Ishikawa (cell line): ENCODE results near the gene HIGD1A.

Experiments
- CEBPB ChIP-seq: IDR thresholded peaks from 2 replicates; pipeline ENCODE4 v1.6.1; 2012
- CREB1 ChIP-seq: IDR thresholded peaks from 2 replicates; pipeline ENCODE4 v1.6.1; 2012; ENCODE audit warnings: low read depth
- EGR1 ChIP-seq: IDR thresholded peaks from 2 replicates; pipeline ENCODE4 v1.6.1; 2012
- EP300 ChIP-seq: IDR thresholded peaks from 2 replicates; pipeline ENCODE4 v1.6.1; 2012; ENCODE audit warnings: borderline replicate concordance
- FOXM1 ChIP-seq: IDR thresholded peaks from 2 replicates; pipeline ENCODE4 v1.6.1; 2012; ENCODE audit warnings: low read depth, borderline replicate concordance
- MAX ChIP-seq: IDR thresholded peaks from 2 replicates; pipeline ENCODE4 v1.6.1; 2012
- NFIC ChIP-seq: IDR thresholded peaks from 2 replicates; pipeline ENCODE4 v1.6.1; 2012
- RAD21 ChIP-seq: IDR thresholded peaks from 2 replicates; pipeline ENCODE4 v1.6.1; 2012; ENCODE audit warnings: low read depth
- TAF1 ChIP-seq: IDR thresholded peaks from 2 replicates; pipeline ENCODE4 v1.6.1; 2012; ENCODE audit warnings: low read depth, mild to moderate bottlenecking
- TCF12 ChIP-seq: IDR thresholded peaks from 2 replicates; pipeline ENCODE4 v1.6.1; 2012; ENCODE audit warnings: low read depth
- TEAD4 ChIP-seq: IDR thresholded peaks from 2 replicates; pipeline ENCODE4 v1.6.1; 2012
- USF1 ChIP-seq: IDR thresholded peaks from 2 replicates; pipeline ENCODE4 v1.6.1; 2012
- YY1 ChIP-seq: IDR thresholded peaks from 2 replicates; pipeline ENCODE4 v1.6.1; 2012; ENCODE audit warnings: low read depth
- ZBTB7A ChIP-seq: IDR thresholded peaks from 2 replicates; pipeline ENCODE4 v1.6.1; 2012; ENCODE audit warnings: low read depth
- TF ChIP-seq, protein P1 (sequence below): IDR thresholded peaks from 2 replicates; pipeline ENCODE4 v1.6.1; 2012; ENCODE audit warnings: low read depth, mild to moderate bottlenecking

HIGD1A gene

GRCh38 chr3:42795621-42796181 is 8.6 kb downstream of the HIGD1A start:
- no peak for TF ChIP-seq TEAD4
- no peak for TF ChIP-seq CREB1
- no peak for TF ChIP-seq CEBPB
- no peak for TF ChIP-seq FOXM1
- no peak for TF ChIP-seq EGR1
- TF ChIP-seq TCF12 = no peak
- no peak for TF ChIP-seq TAF1
- TF ChIP-seq EP300 = no peak
- TF ChIP-seq, protein P1, sequence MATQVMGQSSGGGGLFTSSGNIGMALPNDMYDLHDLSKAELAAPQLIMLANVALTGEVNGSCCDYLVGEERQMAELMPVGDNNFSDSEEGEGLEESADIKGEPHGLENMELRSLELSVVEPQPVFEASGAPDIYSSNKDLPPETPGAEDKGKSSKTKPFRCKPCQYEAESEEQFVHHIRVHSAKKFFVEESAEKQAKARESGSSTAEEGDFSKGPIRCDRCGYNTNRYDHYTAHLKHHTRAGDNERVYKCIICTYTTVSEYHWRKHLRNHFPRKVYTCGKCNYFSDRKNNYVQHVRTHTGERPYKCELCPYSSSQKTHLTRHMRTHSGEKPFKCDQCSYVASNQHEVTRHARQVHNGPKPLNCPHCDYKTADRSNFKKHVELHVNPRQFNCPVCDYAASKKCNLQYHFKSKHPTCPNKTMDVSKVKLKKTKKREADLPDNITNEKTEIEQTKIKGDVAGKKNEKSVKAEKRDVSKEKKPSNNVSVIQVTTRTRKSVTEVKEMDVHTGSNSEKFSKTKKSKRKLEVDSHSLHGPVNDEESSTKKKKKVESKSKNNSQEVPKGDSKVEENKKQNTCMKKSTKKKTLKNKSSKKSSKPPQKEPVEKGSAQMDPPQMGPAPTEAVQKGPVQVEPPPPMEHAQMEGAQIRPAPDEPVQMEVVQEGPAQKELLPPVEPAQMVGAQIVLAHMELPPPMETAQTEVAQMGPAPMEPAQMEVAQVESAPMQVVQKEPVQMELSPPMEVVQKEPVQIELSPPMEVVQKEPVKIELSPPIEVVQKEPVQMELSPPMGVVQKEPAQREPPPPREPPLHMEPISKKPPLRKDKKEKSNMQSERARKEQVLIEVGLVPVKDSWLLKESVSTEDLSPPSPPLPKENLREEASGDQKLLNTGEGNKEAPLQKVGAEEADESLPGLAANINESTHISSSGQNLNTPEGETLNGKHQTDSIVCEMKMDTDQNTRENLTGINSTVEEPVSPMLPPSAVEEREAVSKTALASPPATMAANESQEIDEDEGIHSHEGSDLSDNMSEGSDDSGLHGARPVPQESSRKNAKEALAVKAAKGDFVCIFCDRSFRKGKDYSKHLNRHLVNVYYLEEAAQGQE = no peak
- no peak for TF ChIP-seq YY1
- TF ChIP-seq RAD21 = no peak
- no peak for TF ChIP-seq USF1
- TF ChIP-seq MAX = no peak
- TF ChIP-seq ZBTB7A = no peak
- TF ChIP-seq NFIC = no peak

DNA sequence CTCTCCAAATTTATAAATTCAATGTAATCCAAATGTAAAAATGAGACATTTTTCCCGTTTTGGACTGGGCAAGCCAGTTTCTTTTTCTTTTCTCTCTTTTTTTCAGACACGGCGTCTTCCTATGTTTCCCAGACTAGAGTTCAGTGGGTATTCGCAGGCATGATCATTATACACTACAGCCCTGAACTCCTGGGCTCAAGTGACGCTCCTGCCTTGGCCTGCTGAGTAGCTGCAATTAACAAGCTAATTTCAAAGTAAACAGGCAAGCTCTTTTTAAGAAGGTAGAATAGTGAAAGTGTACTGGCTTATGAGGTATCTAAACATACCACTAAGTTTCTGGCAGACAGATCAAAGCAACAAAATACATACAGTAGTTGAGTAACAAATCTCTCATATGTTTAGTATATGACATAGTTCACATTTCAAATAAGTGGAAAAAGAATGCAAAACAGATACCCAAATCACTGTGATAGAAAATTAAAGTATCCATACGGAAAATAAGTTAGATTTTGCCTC is 13.5 kb downstream of the HIGD1A start:
- TF ChIP-seq YY1 (no peak), EGR1 (no peak), FOXM1 (no peak), TEAD4 (no peak), ZBTB7A (no peak), MAX (no peak), TAF1 (no peak), RAD21 (no peak), CREB1 (no peak), NFIC (no peak), TCF12 (no peak), EP300 (no peak), USF1 (no peak), CEBPB (no peak)
- TF ChIP-seq, protein P1 = no peak

DNA sequence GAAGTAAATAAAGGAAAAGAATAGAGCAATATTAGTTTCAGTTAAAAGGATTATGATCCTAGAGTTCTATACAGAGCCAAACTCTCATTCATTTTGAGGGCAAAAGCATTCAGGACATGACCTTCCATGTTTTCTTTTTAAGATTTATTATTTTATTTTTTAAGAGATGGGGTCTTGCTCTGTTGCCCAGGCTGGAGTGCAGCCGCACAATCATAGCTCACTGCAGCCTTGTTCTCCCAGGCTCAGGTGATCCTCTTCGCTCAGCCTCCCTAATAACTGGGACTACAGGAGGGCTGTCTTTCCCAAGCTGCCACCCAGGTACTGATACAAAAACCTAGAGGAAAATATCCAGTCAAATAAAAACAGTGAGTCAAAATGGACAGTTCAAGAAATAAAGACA is 17.7 kb downstream of the HIGD1A start:
- TF ChIP-seq CREB1 (no peak), EGR1 (no peak), TEAD4 (no peak)

DNA sequence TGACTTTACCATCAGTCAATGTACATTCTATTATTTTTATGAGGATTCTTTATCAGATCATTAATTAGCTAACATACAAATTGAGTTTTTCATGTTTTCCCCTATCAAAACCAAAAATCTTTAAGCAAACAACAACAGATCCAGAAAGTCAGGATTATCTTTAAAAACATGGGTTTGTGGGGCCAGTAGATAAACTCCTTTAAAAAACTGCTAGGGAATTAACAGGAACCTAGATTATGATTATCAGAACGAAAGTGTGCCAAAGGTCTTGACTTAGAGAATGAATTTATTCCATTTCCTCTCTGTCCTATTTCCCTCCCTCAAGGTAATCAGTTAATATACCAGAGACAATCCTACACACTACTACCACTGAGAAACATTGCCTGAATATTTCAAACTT is 18.1 kb downstream of the HIGD1A start:
- TF ChIP-seq ZBTB7A (no peak), EP300 (no peak), CEBPB (no peak), USF1 (no peak), YY1 (no peak), TEAD4 (no peak), TCF12 (no peak), RAD21 (no peak), NFIC (no peak), EGR1 (no peak), CREB1 (no peak), FOXM1 (no peak), MAX (no peak), TAF1 (no peak)
- TF ChIP-seq, protein P1 = no peak
